Posterior vena cava (tissue), 2 donors: ENCODE measurements around the gene SLX1B. TPM values are rescaled to one million over a fixed set of nuclear protein-coding genes. Genes with fewer than 3 reads are reported as not detected.
"Not testable (repeated sequence)": the region's sequence is repeated elsewhere in the genome, so short reads cannot be mapped to it uniquely, and the experiment has no call there.

ENCODE experiments used
- DNase-seq: peaks from one replicate; pipeline ENCODE4 v3.0.0-alpha.2; 2020; ENCODE audit warnings: low spot score
- intact Hi-C, 2 donors: fragments of 100-400 bp; cut with DNase I; formaldehyde crosslinking; loops; one replicate each; pipeline versions ENCODE4 v1.14.1 to v1.14.2; 2022 to 2023
- long read RNA-seq, 2 donors: library from polyadenylated mRNA; unstranded; transcript quantifications; one replicate each; pipeline ENCODE4 v2.0.0, GENCODE V29; 2020 to 2021
- total RNA-seq, 2 donors: library from RNA; stranded (reverse); fragmentation: NEBNext Ultra II Directional; extraction: Animal tissue kit (Norgen Biotek cat#: 25700); gene quantifications; one replicate each; pipeline ENCODE4 v1.2.1, GENCODE V29; 2021
- donor health status: DM: yes; HTN: yes; CAD: no.
- donor health status: DM: yes; HTN: yes; CAD: no.

SLX1B gene
- total RNA-seq = 10 to 100 TPM; 15.1 to 22.3 TPM
- long read RNA-seq, donor 1, transcript SLX1B-201 (6 exons, 1,165 nt) = major isoform, 6 of 6 reads
- long read RNA-seq, donor 1, partial matches to known transcripts = 0 of 6 reads
- long read RNA-seq, donor 1, other reads (novel, unspliced or antisense) = 0 of 6 reads
- long read RNA-seq, donor 2, transcript SLX1B-201 (6 exons, 1,165 nt) = major isoform, 17 of 20 reads
- long read RNA-seq, donor 2, partial matches to known transcripts = 0 of 20 reads
- long read RNA-seq, donor 2, other reads (novel, unspliced or antisense) = 0 of 20 reads

GRCh38 chr16:29454269-29454668 is at the start of gene SLX1B, which contains the start of gene BOLA2:
Gene SLX1B, plus strand, starts transcription at chr16:29454533.
Gene BOLA2, minus strand, starts transcription at chr16:29454351. Its CDS starts 98 bp downstream, at chr16:29454253.
- intact Hi-C loops, DNase-seq: not testable (repeated sequence)

- DNase-seq, intact Hi-C loops: not testable (repeated sequence)
Observed at GRCh38 chr16:29405249-29405648, 49.1 kb upstream of the SLX1B start.

GRCh38 chr16:29423587-29423986 is 30.7 kb upstream of the SLX1B start:
- DNase-seq, intact Hi-C loops: not testable (repeated sequence)

GRCh38 chr16:29425390-29425789 is 28.9 kb upstream of the SLX1B start:
- not testable (repeated sequence) for DNase-seq

GRCh38 chr16:29453754-29454153 is 579 bp upstream of the SLX1B start:
- intact Hi-C loops, DNase-seq: not testable (repeated sequence)

More at GRCh38 chr16:29425390-29425789, 28.9 kb upstream of the SLX1B start:
- intact Hi-C loops = not testable (repeated sequence)

GRCh38 chr16:29454828-29455227 is 495 bp downstream of the SLX1B start:
- DNase-seq, intact Hi-C loops: not testable (repeated sequence)

GRCh38 chr16:29457660-29458059 is 3.3 kb downstream of the SLX1B start:
- intact Hi-C loops = not testable (repeated sequence)
- peak; percentile 35 for DNase-seq

GRCh38 chr16:29459706-29460646 is 5.6 kb downstream of the SLX1B start, which contains the start of gene SULT1A4:
Gene SULT1A4, plus strand, starts transcription at chr16:29459913. Its CDS starts 1,473 bp downstream, at chr16:29461386.
- DNase-seq, intact Hi-C loops: not testable (repeated sequence)

- not testable (repeated sequence) for DNase-seq
Observed at GRCh38 chr16:29460647-29461030, 6.3 kb downstream of the SLX1B start.

GRCh38 chr16:29465985-29466824 is 11.9 kb downstream of the SLX1B start:
- DNase-seq, intact Hi-C loops: not testable (repeated sequence)

More at GRCh38 chr16:29460647-29461030, 6.3 kb downstream of the SLX1B start:
- intact Hi-C loops = not testable (repeated sequence)

GRCh38 chr16:29466904-29467303 is 12.6 kb downstream of the SLX1B start:
- intact Hi-C loops = not testable (repeated sequence)

GRCh38 chr16:29467654-29468366 is 13.5 kb downstream of the SLX1B start:
- intact Hi-C loops, DNase-seq: not testable (repeated sequence)

More at GRCh38 chr16:29466904-29467303, 12.6 kb downstream of the SLX1B start:
- not testable (repeated sequence) for DNase-seq

GRCh38 chr16:29469660-29470059 is 15.3 kb downstream of the SLX1B start:
- peak; percentile 95 for DNase-seq
- intact Hi-C loops = not testable (repeated sequence)

GRCh38 chr16:29472065-29472464 is 17.7 kb downstream of the SLX1B start:
- intact Hi-C loops, DNase-seq: not testable (repeated sequence)

- peak; percentile 57 for DNase-seq
- intact Hi-C loops = not testable (repeated sequence)
Observed at GRCh38 chr16:29482276-29482675, 27.9 kb downstream of the SLX1B start.

GRCh38 chr16:29506308-29506707 is 52.0 kb downstream of the SLX1B start, which contains the start of gene NPIPB12:
Gene NPIPB12, minus strand, starts transcription at chr16:29506408.
- DNase-seq, intact Hi-C loops: not testable (repeated sequence)
